22Rv1 (cell line): Measurements from ENCODE around the gene LNP1.

Experiments
- ZFX ChIP-seq: fragments of 450-650 bp; IDR thresholded peaks from 2 replicates; pipeline ENCODE4 v1.6.1; 2017; ENCODE audit warnings: antibody characterized with exemption, borderline replicate concordance
- TF ChIP-seq, protein P1 (sequence below): fragments of 450-650 bp; IDR thresholded peaks from 2 replicates; pipeline ENCODE4 v1.5.1; 2017; ENCODE audit warnings: mild to moderate bottlenecking

DNA sequence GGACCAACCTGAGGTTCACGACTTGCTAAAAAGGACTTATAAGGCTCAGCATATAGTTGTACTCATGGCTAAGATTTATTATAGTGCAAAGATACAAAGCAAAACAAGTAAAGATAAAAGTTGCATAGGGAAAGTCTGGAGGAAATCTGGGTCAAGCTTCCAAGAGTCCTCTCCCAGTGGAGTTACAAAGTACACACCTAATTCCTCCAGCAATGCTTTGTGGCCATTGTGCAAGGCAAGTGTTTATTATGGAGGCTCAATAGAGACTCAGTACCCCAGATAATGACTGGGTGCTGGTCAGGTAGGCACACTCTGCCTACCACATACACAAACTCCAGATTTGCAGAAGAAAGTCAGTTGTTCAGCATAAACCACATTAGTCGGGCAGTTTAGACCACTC, 22.9 kb downstream of the LNP1 start:
- TF ChIP-seq, protein P1, sequence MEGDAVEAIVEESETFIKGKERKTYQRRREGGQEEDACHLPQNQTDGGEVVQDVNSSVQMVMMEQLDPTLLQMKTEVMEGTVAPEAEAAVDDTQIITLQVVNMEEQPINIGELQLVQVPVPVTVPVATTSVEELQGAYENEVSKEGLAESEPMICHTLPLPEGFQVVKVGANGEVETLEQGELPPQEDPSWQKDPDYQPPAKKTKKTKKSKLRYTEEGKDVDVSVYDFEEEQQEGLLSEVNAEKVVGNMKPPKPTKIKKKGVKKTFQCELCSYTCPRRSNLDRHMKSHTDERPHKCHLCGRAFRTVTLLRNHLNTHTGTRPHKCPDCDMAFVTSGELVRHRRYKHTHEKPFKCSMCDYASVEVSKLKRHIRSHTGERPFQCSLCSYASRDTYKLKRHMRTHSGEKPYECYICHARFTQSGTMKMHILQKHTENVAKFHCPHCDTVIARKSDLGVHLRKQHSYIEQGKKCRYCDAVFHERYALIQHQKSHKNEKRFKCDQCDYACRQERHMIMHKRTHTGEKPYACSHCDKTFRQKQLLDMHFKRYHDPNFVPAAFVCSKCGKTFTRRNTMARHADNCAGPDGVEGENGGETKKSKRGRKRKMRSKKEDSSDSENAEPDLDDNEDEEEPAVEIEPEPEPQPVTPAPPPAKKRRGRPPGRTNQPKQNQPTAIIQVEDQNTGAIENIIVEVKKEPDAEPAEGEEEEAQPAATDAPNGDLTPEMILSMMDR, result no peak
- no peak for TF ChIP-seq ZFX
